D721Med (cell line): Measurements from ENCODE around the gene NDUFAF8.

Experiments used
- DNase-seq: peaks from one replicate; pipeline ENCODE4 v3.0.0; 2011; ENCODE audit warnings: low spot score; ENCODE audit not compliant: insufficient read length
- FAIRE-seq: peaks from 2 replicates; lab custom pipeline; 2011; peaks lifted over from hg19 to GRCh38; lab: Jason Lieb, UNC
- CTCF ChIP-seq: IDR thresholded peaks from 2 replicates; pipeline ENCODE4 v1.5.1; 2012; ENCODE audit warnings: mild to moderate bottlenecking, control low read depth; ENCODE audit not compliant: insufficient read depth; ENCODE audit errors: missing control alignments

NDUFAF8 gene

GRCh38 chr17:81256616-81257015 is 17.5 kb downstream of the NDUFAF8 start:
- TF ChIP-seq CTCF = no peak
- DNase-seq (no peak), FAIRE-seq (no peak)

- no peak for FAIRE-seq
- TF ChIP-seq CTCF = no peak
- DNase-seq = no peak
Measured at GRCh38 chr17:81257533-81257932, 18.4 kb downstream of the NDUFAF8 start.

- TF ChIP-seq CTCF = no peak
- no peak for DNase-seq
- FAIRE-seq = no peak
Measured at GRCh38 chr17:81258292-81258691, 19.2 kb downstream of the NDUFAF8 start.

GRCh38 chr17:81259058-81259605 is 20.0 kb downstream of the NDUFAF8 start:
- no peak for FAIRE-seq
- no peak for TF ChIP-seq CTCF
- DNase-seq = no peak

GRCh38 chr17:81260171-81260570 is 21.1 kb downstream of the NDUFAF8 start:
- FAIRE-seq (no peak), DNase-seq (no peak)
- TF ChIP-seq CTCF = no peak

- DNase-seq (no peak), FAIRE-seq (no peak)
- no peak for TF ChIP-seq CTCF
Measured at GRCh38 chr17:81260641-81261040, 21.5 kb downstream of the NDUFAF8 start.

- TF ChIP-seq CTCF = no peak
- FAIRE-seq = no peak
- no peak for DNase-seq
Measured at GRCh38 chr17:81261096-81261495, 22.0 kb downstream of the NDUFAF8 start.
